Measurements from ENCODE around the gene HERC2. TPM values are rescaled to one million over a fixed set of nuclear protein-coding genes. Genes with fewer than 3 reads are reported as not detected.

The HERC2 gene
- total RNA-seq, 1 experiment from 2014 or later, result 23.0 TPM

DNA sequence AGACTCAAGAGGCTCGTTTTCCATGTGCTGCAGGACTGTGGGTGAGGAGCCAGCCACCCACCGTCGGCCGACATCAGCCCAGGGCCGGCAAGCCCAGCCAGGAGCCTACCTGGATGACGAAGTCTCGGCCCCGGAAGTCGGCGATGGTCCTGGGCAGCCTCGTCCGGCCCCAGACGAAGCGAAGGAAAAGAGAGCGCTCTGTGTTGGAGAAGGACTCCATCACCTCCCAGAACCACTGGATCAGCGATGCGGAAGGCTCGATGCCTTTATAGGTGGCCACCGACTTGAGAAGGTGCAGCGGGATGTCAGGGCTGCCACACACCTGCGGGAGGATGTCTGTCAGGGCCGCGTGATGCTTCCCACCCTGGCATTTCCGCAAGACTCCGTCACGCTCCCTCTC lies 209.0 kb downstream of the HERC2 start:
- DNase-seq (ENCODE audit: low spot score), result no peak

DNA sequence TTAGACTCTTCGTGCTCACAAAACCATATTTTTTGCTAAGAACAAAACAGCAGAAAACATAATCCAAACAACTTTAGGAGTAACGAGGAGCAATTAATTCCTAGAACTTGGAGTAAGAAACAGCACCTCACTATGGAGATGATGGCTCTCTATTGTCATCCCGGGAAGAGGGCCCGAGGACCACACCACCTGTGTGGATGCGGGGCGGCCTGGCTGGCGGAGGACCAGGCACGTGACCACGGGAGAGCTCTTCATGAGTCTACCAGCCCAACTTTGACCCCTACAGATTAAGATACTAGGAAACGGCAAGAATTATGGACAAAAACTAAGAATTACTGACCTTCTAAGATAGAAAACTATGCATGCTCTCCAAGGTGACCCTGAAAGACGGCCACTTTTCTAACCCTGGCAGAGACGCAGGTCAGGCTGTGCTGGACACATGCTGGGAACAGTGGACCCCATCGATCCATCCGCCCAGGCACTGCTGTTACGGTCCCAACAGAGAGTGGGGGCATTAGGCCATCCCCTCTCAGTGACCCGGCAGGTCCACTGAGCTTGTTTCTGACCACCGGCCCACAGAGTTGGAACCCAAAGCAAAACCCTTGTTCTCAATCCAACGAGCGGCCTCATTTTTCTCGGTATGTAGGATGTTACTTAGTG lies 209.7 kb downstream of the HERC2 start:
- DNase-seq (ENCODE audit: low spot score), result no peak

DNA sequence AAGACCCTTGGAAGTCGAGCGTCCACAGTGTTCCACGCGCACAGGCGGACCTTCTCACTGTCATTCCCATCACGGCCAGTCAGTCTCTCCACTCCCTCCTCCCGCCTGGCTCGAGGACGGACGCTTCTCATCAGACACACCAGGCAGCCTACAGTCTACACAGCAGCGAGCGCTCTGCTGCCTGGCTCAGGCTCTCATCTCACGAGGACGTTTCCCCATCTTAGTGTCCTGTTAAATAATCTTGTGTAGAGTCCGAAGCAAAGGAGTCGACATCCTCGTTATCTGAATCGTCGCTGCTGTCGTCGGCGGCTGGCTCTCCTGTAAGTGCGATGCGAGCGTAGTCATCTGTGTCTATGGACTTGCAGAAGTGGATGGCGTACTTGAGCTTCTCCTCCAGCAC lies 210.4 kb downstream of the HERC2 start:
- DNase-seq (ENCODE audit: low spot score), result no peak

DNA sequence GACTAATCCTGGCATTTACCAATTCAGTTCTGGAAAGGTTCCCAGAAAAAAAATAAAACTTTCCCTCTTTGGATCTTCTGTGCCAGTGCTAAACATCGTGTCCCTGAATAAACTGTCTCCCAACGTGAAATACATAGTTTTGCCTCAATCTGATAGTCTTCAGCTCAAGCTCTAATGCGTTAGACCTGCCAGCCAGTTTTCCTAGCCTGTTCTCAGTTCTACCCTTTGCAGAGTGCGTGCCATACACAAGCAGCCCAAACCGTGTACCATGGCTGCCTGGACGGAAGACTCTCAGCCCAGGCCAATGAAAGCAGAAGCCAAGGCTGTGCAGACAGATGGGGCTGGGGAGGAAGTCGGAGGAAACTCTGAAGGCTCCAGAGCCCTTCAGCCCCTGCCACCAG lies 211.5 kb downstream of the HERC2 start:
- no peak for DNase-seq (ENCODE audit: low spot score)

DNA sequence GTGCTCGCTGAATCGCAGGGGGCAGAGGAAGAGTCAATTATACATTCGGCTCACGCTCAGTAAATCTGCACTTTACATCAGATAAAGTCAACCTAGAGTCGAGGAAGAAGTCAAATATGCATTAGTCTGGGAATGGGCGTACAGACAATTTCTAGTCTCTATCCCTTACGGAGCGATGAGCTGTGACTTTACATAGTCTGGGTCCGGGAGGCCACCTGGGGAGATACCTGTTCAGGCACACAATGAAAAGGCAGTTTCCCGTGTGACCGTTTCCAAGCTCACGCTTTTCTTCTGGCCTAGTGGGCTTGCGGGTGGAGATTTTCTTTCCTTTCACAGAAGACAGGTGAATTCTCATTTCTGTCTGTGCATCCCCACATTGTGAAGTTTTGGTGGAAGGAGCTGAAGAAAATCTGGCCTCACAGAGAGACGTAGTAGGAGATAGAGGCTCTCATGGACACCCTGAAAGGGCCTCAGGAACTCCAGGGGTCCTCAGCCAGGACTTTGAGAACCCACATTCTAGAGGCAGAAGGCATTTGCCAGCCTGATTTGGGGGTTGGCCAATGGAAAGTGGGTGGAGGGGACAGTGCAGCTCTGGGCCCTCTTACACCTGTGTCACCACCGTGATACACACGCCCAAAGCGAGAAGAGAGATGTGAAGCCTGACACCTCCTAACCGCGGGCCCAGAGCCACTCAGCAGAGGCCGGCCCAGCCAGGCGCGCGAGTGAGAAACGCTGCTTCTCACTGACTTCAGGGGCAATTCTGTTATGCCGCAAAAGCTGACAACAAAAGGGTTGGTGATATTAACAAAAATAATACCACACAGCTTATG lies 212.1 kb downstream of the HERC2 start:
- DNase-seq (ENCODE audit: low spot score), result no peak

DNA sequence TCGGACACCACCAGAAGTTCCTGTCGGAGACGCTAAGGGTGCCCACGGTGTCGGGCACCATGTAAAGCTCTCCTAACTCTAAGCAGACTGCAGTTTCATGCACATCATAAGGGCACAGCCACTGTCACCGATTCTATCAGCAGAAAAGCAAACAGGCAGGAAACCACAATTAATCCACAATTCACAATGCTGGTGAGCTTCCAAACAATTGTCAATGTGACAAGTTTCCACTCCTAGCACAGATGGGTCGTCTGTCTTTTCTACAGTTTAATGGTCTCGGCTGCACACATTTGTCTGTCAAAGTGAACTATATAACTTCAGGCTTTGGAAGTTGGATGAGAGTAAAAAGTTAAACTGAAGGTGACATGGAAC lies 214.1 kb downstream of the HERC2 start:
- DNase-seq (ENCODE audit: low spot score), result no peak

DNA sequence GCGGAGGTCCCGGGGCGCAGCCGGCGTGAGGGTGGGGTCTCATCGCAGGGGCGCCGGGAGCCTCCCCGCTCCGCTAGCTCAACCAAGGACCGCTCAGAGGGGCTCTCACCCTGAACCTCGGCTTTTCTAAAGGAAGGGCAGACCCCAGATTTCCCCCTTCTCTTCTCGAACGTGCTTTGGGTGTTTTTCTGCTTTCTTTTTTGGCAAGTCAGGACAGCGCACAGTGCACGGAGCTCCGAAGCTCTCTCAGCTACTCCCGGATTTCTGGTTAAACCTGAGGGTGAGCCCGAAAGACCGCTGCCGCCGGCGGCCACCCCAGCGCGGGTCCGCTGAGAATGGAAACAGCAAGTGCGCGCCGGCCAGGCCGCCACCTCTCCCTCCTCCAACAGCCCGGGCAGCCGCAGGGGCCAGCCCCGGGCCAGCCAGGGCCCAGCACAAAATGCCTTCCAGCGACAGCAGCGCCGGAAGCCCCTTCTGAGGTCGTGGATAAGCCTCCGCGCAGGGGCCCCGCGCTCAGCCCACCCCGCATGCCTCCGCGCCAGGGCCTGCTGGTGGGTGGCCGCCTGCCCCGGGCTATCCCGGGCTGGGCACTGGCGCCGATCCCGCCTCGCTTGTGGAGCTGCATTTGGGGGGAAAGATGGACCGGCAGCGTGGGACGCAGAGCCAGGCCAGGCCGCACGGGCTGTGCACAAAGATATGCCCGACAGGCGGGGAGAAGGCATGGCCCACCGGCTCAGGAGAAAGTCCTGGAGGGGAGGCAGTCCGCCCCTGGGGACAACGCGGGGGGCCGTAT lies 214.7 kb downstream of the HERC2 start:
- DNase-seq (ENCODE audit: low spot score), result no peak

DNA sequence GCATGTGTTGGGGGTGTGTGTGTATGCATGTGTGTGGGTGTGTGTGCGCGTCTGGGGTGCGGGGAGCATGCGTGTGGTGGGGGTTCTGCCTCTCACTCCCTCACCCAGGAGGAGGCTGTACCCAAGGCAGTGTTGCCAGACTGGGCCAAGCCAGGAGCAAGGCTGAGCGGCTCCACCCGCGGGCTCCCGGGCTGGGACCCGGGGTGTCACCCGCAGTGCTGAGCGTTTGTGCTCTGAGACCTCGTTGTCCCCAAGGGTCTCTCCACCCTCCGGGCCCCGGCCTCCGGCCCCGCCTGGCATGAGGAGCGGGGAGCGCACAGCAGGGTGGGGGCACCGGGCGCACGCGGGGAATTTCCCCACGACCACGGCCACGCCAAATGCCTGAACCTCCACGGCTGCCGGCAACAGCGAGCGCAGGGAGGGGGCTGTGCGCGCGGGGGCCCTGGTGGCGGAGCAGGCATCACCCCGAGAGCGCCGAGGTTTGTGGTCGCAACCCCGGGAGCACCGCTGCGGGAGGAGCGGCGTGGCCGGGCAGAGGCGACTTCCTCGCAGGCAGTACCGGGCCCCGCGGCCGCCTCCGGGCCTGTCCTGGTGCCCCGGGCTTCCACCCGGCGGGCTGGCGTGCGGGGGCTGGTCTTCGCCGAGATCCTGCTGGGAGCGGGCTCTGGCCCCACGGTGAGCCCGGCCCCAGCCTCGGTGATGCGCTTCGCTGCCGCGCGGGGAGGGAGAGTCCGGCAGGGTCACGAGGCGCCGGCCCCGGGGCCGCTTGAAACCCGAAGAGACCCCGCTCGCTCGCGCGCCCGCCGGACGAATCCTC lies 215.5 kb downstream of the HERC2 start:
- DNase-seq (ENCODE audit: low spot score), result no peak

DNA sequence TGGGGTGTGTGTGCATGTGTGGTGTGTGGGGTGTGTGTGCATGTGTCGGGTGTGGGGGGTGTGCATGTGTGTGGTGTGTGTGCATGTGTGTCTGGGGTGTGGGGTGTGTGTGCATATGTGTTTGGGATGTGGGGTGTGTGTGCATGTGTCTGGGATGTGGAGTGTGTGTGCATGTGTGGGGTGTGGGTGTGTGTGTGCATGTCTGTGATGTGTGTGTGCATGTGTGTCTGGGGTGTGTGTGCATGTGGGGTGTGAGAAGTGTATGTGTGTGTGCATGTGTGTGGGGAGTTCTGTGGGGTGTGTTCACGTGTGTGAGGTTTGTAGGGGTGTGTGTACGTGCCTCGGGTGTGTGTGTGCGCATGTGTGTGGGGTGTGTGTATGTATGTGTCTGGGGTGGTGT lies 216.2 kb downstream of the HERC2 start:
- no peak for DNase-seq (ENCODE audit: low spot score)

DNA sequence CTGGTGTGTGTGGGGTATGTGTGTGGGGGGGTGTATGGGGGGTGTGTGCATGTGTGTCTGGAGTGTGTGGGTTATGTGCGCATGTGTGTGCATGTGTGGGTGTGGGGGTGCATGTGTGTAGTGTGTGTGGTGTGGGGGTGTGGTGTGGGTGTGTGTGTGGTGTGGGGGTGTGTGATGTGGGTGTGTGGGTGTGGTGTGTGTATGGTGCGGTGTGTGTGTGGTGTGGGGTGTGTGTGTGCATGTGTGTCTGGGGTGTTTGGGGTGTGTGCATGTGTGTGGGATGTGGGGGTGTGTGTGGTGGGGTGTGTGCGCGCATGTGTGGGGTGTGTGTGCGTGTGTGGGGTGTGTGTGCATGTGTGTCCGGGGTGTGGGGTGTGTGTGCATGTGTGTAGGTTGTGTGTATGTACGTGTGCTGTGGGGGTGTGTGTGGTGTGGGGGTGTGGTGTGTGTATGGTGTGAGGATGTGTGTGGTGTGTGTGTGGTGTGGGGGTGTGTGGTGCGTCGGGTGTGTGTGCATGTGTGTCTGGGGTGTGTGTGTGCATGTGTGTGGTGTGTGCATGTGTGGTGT lies 216.7 kb downstream of the HERC2 start:
- DNase-seq (ENCODE audit: low spot score), result no peak

DNA sequence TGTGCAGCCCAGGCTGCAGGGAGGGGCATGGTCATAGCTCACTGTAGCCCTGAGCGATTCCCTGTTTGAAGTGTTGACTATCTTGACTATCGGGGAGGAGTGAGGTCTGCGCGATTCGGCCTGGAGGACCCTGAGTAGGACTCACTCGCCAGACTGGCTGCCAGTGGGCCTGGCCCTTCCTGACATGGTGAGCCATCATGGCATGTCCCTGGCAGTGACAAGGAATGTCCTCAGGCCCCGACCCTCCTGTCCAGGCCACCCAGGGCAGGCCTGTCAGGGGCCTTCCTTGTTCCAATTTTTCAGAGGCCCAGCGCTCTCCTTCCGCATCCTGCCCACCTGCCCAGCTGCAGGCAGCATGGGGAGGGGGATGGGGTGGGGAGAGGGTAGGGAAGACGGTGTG lies 217.7 kb downstream of the HERC2 start:
- no peak for DNase-seq (ENCODE audit: low spot score)

DNA sequence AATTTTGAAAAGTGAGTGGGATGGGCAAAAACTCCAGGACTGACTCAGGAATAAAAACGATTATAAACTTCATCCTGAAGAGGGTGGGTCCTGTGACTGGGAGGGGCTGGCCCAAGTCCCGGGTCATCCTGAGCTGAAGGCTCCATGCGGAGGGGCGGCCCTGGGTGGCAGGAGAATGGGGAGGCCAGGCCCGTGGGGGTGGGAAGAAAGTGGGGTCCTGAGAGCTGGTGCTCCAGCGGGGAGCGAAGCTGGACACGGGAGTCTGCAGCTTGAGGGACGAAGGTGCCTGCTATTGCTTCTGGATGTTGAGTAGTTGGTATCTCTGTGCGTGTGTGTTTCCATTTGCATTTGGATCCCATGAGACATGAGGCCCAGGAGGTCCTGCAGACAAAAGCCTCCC lies 218.1 kb downstream of the HERC2 start:
- DNase-seq (ENCODE audit: low spot score), result no peak

DNA sequence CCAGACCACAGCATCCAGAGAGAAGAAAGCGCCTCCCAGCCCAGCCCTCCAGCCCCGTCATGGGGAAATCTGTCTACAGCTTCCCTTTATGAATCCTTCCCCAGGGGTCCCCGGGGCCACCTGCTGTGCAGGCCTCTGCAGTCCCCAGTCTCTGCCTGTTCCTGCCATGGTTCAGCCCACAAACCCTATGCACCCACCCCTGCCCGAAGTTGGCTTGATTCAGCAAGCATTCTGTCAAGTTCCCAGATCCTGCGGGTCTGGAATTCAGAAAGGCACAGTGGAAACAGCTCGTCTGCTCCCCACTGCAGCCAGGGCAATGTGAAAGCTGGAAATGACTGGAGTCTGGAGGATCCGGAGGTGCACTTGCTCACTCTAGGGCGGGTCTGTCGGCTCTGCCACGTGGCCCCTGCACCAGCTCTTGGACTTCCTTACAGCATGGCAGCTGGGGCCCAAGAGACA lies 220.0 kb downstream of the HERC2 start:
- DNase-seq (ENCODE audit: low spot score), result no peak

DNA sequence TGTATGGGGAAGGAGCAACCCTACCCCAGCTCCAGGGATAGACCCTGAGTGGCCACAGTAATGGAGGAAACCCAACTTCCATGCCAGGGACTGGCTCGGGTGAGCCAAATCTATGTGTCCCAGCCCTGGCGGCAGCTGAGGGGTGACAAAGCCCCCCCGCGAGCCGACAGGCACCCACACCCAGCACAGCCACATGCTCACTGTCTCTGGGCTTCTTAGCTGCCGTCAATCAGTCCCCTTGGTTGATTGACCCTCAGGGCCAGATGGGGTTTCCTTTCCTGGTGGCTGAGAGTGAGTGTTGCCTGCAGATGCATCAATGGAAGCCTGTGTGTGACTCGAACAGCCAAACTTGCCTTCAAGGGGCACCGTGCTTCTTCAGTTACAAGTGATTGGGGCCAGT lies 220.8 kb downstream of the HERC2 start:
- no peak for DNase-seq (ENCODE audit: low spot score)

DNA sequence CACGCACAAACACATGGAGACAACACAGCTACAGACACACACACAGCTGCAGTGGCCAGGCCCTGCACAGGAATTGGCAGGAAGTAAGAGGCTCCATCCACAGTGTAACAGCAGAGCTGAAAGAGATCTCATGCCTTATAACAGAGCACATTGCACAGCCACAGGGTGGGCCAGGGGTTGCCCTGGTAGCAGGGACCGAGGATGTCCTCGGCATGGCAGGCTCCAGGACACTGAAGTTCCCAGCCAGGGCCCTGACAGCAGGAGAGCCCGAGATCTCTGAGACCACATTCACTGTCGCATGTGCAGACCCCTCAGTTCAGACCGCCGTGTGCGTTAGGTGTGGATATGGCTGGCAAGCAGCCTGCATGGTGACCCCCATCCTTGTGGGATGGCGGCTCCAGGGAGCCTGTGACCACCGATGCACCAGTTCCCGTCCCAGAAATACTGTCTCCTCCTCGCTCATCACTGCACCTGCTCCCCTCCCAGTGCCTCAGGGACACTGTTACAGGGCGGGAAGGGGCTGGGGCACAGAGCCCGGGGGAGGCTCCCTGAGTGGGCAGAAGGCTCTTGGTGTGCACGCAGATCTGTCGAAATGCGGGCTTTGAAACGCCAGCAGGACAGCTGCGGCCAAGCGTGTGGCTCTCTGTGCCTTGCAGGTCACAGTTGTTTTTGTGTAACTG lies 221.3 kb downstream of the HERC2 start:
- no peak for DNase-seq (ENCODE audit: low spot score)

DNA sequence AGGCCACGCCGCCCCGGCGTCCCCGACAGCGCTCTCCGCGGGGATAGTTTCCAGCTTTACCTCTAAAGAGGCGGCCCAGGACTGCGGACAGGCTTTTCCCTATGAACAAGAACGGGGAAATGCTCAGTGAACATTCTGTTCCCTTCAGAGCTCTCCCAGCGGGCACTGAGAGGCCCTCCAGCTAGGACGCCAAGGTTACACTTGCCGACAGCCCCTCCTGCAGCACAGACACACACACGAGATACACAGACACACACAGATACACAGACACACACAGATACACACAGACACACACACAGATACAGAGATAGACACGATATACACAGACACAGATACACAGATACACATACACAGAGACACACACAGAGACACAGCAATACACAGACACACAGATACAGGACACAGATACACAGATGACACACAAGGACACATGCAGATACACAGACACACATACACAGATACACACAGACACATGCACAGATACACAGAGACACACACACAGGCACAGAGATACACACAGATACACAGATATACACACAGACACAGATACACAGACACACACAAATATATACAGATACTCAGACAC lies 222.3 kb downstream of the HERC2 start:
- DNase-seq (ENCODE audit: low spot score), result no peak

DNA sequence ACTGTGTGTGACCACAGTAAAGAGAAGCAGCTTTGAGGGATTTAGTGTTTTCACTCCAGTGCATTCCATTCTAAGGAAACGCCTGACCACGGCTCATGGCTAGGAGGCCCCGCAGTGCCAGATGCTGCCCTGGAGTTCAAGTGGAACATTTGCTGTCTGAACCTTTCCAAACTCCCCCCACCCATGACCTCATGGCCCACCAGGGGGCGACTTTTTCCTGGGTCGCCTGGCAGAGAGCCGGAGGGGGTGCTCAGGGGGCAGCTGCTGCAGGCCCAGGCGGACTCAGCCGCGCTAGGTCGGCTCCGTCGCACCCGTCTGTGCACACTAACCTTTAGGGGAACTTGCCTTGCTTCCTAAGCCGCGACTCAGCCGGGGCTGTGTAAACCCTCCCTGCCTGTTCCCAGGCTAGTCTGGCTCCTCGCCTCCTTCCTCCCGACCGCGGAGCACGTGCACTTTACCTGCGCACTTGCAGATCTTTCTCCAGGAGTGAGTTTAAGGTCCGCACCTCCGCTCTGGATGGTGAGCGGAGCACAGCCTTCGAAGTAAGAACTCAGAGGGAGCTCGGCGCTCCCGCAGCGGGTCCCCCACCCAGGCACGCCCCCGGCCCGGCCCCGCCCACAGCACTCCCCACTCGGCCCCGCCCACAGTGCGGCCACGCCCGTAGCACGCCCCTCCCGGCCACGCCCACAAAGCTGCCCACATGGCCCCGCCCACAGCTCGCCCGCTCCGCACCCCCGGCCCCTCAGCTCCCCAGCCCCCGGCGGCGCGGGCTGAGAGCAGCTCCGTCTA lies 223.0 kb downstream of the HERC2 start, which contains the start of gene OCA2:
Gene OCA2 (minus strand): TSS at position 550 of the 789 bp plus-strand sequence. CDS start 17,441 bp downstream, outside the sequence.
- DNase-seq (ENCODE audit: low spot score), result no peak

DNA sequence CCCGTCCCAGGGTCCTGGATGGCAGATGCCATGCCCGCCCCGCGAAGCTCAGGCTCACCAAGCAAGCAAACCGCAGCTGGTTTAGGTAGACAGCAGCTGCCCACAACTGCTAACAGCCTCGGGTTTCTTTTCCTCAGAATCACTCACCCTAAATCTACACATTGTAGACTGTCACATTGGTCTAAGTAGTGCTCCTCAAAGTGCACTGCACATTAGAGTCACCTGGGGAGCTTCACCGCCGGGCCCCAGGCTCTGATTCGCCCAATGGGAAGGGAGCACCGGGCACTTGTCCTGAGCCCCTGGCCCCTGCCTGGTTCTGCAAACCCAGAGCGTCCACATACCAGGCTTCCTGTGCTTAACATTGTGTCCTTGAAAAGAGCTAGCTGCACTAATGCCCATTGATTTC lies 223.6 kb downstream of the HERC2 start:
- DNase-seq (ENCODE audit: low spot score), result no peak

DNA sequence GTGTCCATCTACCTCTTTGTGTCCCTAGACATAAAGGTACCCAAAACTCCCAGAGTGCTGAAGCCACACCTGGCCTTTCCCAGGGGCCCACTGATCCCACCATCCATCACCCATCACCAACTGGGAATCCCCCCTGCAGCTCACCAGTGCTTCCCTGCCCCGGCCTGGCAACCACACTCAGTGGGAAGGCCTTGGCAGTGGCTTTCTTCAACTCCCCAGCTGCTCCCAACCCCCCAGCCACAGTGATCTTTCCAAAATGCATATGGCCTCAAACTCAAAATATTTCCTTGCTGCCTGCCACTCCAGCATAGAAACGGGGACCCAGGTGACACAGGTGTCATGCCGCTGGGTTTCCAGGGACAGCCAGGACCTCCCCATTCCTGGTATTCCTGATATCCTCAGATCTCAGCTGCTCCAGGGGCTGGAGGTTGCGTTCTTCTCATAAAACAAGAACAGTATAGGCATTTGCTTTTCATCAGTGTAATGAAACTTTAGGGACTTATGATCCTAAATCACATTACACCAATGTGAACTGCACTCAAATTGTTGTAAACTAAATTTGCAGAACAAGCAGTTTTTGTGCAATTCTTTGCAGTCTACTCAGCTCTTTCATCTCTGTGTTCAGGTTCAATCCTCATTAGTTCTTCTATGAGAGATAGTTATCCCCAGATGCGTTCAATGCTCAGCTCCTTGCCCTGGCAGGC lies 224.2 kb downstream of the HERC2 start:
- DNase-seq (ENCODE audit: low spot score), result no peak

Data from H4 (cell line).